RWPE1 (cell line): ENCODE results near the gene RACGAP1.
A peak's percentile ranks its signal among the peaks of the same experiment; 100 is the strongest.

ENCODE experiments used
- CTCF ChIA-PET: fragments of 350-600 bp; sonication (Branson Sonifier 250); formaldehyde crosslinking; extraction: SDS; loops from one replicate; lab custom pipeline; 2021; lab: Yijun Ruan, JAX
- POLR2A ChIA-PET: fragments of 400-600 bp; formaldehyde crosslinking; extraction: SDS; loops from one replicate; lab custom pipeline; 2020; ENCODE audit warnings: antibody characterized with exemption; ENCODE audit not compliant: low non-redundant PET; lab: Yijun Ruan, JAX
- DNase-seq: peaks from one replicate; pipeline ENCODE4 v3.0.0; 2012; ENCODE audit warnings: low spot score
- H3K27ac ChIP-seq: fragments of 450-650 bp; 2 replicates; pipeline ENCODE4 v1.5.1; 2017
- CTCF ChIP-seq: fragments of 450-650 bp; conservative IDR thresholded peaks from 2 replicates; pipeline ENCODE4 v1.5.1; 2017; ENCODE audit warnings: low read depth, mild to moderate bottlenecking

RACGAP1 gene

GRCh38 chr12:50051101-50051806 is 26.0 kb upstream of the RACGAP1 start:
- no peak for TF ChIP-seq CTCF
- ChIA-PET CTCF (interaction anchor here (0.7 to 2.4 kb wide), 3 partner anchors 12 to 186 kb away, joined by 5 to 16 read pairs (median 6); no protein-coding TSS in a partner anchor), POLR2A (no interaction called here)
- no peak overlapping the region for H3K27ac ChIP-seq
- no peak for DNase-seq

GRCh38 chr12:50050410-50051098 is 25.3 kb upstream of the RACGAP1 start:
- ChIA-PET CTCF (interaction anchor here (1.0 to 2.4 kb wide), 4 partner anchors 11 to 184 kb away, joined by 3 to 16 read pairs (median 4); no protein-coding TSS in a partner anchor), POLR2A (no interaction called here)
- H3K27ac ChIP-seq, result peak overlapping the region; percentile 26
- DNase-seq, result no peak
- no peak for TF ChIP-seq CTCF

- H3K27ac ChIP-seq, result peak overlapping the region; percentile 26; the same call in 1 of the 2 replicates
- DNase-seq, result no peak
- ChIA-PET POLR2A (interaction anchor here (0.6 kb wide), 1 partner anchor 28 kb away, joined by 4 read pairs; no protein-coding TSS in a partner anchor), CTCF (interaction anchor here (0.6 to 2.4 kb wide), 5 partner anchors 11 to 813 kb away, joined by 3 to 16 read pairs (median 5); no protein-coding TSS in a partner anchor)
- no peak for TF ChIP-seq CTCF
Measured at GRCh38 chr12:50050119-50050385, 24.8 kb upstream of the RACGAP1 start.

GRCh38 chr12:50049254-50050118 is 24.2 kb upstream of the RACGAP1 start:
- POLR2A ChIA-PET, result interaction anchor here (0.6 kb wide), 1 partner anchor 27 kb away, joined by 4 read pairs; no protein-coding TSS in a partner anchor

GRCh38 chr12:50047693-50048250 is 22.5 kb upstream of the RACGAP1 start:
- POLR2A ChIA-PET, result no interaction called here
- no peak for TF ChIP-seq CTCF
- CTCF ChIA-PET, result interaction anchor here (0.9 kb wide), 1 partner anchor 23 kb away, joined by 3 read pairs; no protein-coding TSS in a partner anchor

More at GRCh38 chr12:50049254-50050118, 24.2 kb upstream of the RACGAP1 start:
- no peak overlapping the region for H3K27ac ChIP-seq
- no peak for TF ChIP-seq CTCF
- CTCF ChIA-PET, result interaction anchor here (0.6 to 2.4 kb wide), 4 partner anchors 10 to 813 kb away, joined by 3 to 16 read pairs (median 5); no protein-coding TSS in a partner anchor
- no peak for DNase-seq

GRCh38 chr12:50043854-50044253 is 18.6 kb upstream of the RACGAP1 start:
- H3K27ac ChIP-seq, result no peak overlapping the region
- POLR2A ChIA-PET, result no interaction called here
- DNase-seq, result no peak
- CTCF ChIA-PET, result no interaction called here
- TF ChIP-seq CTCF, result no peak

More at GRCh38 chr12:50047693-50048250, 22.5 kb upstream of the RACGAP1 start:
- DNase-seq, result no peak
- no peak overlapping the region for H3K27ac ChIP-seq
